ENCODE measurements around the gene CCNC. TPM values are rescaled to one million over a fixed set of nuclear protein-coding genes. Genes with fewer than 3 reads are reported as not detected.

Gene CCNC
- total RNA-seq, 1 experiment from 2014 or later: 93.1 TPM

DNA sequence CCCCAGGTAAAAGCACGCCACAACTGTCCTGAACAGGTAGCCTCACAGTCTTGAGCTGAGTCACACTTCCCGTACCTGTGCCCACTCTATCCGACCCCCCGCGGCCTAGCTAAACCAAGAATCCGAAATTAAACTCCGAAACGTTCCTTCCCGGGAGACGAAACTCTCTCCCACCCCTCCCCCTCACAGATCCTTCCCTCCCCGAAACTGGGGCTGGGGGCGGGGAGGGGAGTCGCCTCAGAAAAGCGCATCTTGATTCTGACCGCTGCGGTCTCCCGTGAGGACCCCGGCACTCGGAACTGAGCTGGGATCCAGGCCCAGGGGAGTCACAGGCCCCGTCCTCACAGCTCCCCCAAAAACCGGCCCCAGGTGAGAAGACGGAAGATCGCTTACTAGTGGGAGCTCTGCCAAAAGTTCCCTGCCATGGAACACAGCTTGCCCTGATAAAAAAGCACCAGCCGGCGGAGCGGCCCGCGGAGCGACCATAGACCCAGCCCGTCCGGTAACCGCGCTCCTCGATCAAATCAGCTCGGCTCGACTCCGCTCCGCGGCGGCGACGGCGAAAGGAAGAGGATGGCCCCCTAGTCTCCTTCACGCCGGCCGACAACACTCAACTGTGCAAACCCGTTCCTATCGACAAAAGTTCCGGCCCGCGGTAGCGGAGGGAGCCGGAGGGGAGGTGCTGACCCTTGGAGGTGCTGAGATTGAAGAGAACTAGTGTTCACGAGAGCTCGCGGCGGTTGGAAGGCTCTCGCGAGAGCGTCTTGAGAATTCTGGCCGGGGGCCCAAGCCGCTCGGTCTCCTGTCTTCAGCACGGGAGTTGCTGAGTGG is at the start of gene CCNC (continued):
- no peak; the same call in 1 of the 2 replicates for TF ChIP-seq ZNF138 (CRISPR knock-in tag; conservative IDR thresholded peaks at IDR 0.05)
- TF ChIP-seq, protein P1, sequence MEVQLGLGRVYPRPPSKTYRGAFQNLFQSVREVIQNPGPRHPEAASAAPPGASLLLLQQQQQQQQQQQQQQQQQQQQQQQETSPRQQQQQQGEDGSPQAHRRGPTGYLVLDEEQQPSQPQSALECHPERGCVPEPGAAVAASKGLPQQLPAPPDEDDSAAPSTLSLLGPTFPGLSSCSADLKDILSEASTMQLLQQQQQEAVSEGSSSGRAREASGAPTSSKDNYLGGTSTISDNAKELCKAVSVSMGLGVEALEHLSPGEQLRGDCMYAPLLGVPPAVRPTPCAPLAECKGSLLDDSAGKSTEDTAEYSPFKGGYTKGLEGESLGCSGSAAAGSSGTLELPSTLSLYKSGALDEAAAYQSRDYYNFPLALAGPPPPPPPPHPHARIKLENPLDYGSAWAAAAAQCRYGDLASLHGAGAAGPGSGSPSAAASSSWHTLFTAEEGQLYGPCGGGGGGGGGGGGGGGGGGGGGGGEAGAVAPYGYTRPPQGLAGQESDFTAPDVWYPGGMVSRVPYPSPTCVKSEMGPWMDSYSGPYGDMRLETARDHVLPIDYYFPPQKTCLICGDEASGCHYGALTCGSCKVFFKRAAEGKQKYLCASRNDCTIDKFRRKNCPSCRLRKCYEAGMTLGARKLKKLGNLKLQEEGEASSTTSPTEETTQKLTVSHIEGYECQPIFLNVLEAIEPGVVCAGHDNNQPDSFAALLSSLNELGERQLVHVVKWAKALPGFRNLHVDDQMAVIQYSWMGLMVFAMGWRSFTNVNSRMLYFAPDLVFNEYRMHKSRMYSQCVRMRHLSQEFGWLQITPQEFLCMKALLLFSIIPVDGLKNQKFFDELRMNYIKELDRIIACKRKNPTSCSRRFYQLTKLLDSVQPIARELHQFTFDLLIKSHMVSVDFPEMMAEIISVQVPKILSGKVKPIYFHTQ (CRISPR knock-in tag; IDR thresholded peaks at IDR 0.05): no peak
- TF ChIP-seq, protein P2, sequence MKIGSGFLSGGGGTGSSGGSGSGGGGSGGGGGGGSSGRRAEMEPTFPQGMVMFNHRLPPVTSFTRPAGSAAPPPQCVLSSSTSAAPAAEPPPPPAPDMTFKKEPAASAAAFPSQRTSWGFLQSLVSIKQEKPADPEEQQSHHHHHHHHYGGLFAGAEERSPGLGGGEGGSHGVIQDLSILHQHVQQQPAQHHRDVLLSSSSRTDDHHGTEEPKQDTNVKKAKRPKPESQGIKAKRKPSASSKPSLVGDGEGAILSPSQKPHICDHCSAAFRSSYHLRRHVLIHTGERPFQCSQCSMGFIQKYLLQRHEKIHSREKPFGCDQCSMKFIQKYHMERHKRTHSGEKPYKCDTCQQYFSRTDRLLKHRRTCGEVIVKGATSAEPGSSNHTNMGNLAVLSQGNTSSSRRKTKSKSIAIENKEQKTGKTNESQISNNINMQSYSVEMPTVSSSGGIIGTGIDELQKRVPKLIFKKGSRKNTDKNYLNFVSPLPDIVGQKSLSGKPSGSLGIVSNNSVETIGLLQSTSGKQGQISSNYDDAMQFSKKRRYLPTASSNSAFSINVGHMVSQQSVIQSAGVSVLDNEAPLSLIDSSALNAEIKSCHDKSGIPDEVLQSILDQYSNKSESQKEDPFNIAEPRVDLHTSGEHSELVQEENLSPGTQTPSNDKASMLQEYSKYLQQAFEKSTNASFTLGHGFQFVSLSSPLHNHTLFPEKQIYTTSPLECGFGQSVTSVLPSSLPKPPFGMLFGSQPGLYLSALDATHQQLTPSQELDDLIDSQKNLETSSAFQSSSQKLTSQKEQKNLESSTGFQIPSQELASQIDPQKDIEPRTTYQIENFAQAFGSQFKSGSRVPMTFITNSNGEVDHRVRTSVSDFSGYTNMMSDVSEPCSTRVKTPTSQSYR (CRISPR knock-in tag; IDR thresholded peaks at IDR 0.05): 0 out of 2 replicates have a peak, but pooled peaks have one; percentile 8
- TF ChIP-seq TEAD1 (CRISPR knock-in tag; IDR thresholded peaks at IDR 0.05): peak; percentile 83; the same call in 1 of the 2 replicates
- TF ChIP-seq, protein P3, sequence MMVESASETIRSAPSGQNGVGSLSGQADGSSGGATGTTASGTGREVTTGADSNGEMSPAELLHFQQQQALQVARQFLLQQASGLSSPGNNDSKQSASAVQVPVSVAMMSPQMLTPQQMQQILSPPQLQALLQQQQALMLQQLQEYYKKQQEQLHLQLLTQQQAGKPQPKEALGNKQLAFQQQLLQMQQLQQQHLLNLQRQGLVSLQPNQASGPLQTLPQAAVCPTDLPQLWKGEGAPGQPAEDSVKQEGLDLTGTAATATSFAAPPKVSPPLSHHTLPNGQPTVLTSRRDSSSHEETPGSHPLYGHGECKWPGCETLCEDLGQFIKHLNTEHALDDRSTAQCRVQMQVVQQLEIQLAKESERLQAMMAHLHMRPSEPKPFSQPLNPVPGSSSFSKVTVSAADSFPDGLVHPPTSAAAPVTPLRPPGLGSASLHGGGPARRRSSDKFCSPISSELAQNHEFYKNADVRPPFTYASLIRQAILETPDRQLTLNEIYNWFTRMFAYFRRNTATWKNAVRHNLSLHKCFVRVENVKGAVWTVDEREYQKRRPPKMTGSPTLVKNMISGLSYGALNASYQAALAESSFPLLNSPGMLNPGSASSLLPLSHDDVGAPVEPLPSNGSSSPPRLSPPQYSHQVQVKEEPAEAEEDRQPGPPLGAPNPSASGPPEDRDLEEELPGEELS (CRISPR knock-in tag; IDR thresholded peaks at IDR 0.05): 0 out of 2 replicates have a peak, but pooled peaks have one; percentile 51
- peak; percentile 89 for TF ChIP-seq HMGXB4 (CRISPR knock-in tag; IDR thresholded peaks at IDR 0.05)
- peak; percentile 25; the same call in 1 of the 2 replicates for TF ChIP-seq ERG (CRISPR knock-in tag; IDR thresholded peaks at IDR 0.05)
- TF ChIP-seq NR1H2 (CRISPR knock-in tag; IDR thresholded peaks at IDR 0.05): no peak
- TF ChIP-seq ZNF263 (CRISPR knock-in tag; IDR thresholded peaks at IDR 0.05; ENCODE audit: low read depth): no peak
- TF ChIP-seq IRF2 (CRISPR knock-in tag; IDR thresholded peaks at IDR 0.05; ENCODE audit: borderline replicate concordance, low read depth): no peak
- TF ChIP-seq, protein P4, sequence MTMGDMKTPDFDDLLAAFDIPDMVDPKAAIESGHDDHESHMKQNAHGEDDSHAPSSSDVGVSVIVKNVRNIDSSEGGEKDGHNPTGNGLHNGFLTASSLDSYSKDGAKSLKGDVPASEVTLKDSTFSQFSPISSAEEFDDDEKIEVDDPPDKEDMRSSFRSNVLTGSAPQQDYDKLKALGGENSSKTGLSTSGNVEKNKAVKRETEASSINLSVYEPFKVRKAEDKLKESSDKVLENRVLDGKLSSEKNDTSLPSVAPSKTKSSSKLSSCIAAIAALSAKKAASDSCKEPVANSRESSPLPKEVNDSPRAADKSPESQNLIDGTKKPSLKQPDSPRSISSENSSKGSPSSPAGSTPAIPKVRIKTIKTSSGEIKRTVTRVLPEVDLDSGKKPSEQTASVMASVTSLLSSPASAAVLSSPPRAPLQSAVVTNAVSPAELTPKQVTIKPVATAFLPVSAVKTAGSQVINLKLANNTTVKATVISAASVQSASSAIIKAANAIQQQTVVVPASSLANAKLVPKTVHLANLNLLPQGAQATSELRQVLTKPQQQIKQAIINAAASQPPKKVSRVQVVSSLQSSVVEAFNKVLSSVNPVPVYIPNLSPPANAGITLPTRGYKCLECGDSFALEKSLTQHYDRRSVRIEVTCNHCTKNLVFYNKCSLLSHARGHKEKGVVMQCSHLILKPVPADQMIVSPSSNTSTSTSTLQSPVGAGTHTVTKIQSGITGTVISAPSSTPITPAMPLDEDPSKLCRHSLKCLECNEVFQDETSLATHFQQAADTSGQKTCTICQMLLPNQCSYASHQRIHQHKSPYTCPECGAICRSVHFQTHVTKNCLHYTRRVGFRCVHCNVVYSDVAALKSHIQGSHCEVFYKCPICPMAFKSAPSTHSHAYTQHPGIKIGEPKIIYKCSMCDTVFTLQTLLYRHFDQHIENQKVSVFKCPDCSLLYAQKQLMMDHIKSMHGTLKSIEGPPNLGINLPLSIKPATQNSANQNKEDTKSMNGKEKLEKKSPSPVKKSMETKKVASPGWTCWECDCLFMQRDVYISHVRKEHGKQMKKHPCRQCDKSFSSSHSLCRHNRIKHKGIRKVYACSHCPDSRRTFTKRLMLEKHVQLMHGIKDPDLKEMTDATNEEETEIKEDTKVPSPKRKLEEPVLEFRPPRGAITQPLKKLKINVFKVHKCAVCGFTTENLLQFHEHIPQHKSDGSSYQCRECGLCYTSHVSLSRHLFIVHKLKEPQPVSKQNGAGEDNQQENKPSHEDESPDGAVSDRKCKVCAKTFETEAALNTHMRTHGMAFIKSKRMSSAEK (CRISPR knock-in tag; IDR thresholded peaks at IDR 0.05; ENCODE audit: borderline replicate concordance): no peak; the same call in 1 of the 2 replicates
- no peak for TF ChIP-seq RORB (CRISPR knock-in tag; IDR thresholded peaks at IDR 0.05)
- TF ChIP-seq ELF4 (CRISPR knock-in tag; IDR thresholded peaks at IDR 0.05; ENCODE audit: low read depth): no peak
- TF ChIP-seq TEAD4 (CRISPR knock-in tag; IDR thresholded peaks at IDR 0.05): no peak
- peak; percentile 84 for TF ChIP-seq ZNF232 (CRISPR knock-in tag; IDR thresholded peaks at IDR 0.05)
- TF ChIP-seq JUN (CRISPR knock-in tag; IDR thresholded peaks at IDR 0.05): no peak
- peak; percentile 19; the same call in 1 of the 2 replicates for TF ChIP-seq FOXP1 (CRISPR knock-in tag; IDR thresholded peaks at IDR 0.05; ENCODE audit: borderline replicate concordance)
- peak; percentile 54; the same call in 1 of the 2 replicates for TF ChIP-seq CREM (CRISPR knock-in tag; IDR thresholded peaks at IDR 0.05)
- peak; percentile 91; the same call in 1 of the 2 replicates for TF ChIP-seq SMAD3 (CRISPR knock-in tag; IDR thresholded peaks at IDR 0.05; ENCODE audit: borderline replicate concordance)
